ENCODE data around the gene KCNK2. TPM values are rescaled to one million over a fixed set of nuclear protein-coding genes. Genes with fewer than 3 reads are reported as not detected.

KCNK2 gene
- polyA plus RNA-seq, 4 donors = 2.1 to 2.9 (median 2.4) TPM

GRCh38 chr1:215243345-215244054 lies 161.0 kb downstream of the KCNK2 start:
- DNase-seq (ENCODE audit: low read depth in 4 of 4, low spot score in 3 of 4) = no peak

GRCh38 chr1:215250913-215251312 lies 168.4 kb downstream of the KCNK2 start:
- DNase-seq (ENCODE audit: low read depth in 4 of 4, low spot score in 3 of 4) = no peak

- DNase-seq (ENCODE audit: low read depth in 4 of 4, low spot score in 3 of 4) = no peak
Measured at GRCh38 chr1:215251428-215251827, 168.9 kb downstream of the KCNK2 start.

- DNase-seq (ENCODE audit: low read depth in 4 of 4, low spot score in 3 of 4) = no peak
Measured at GRCh38 chr1:215252164-215252563, 169.6 kb downstream of the KCNK2 start.

- DNase-seq (ENCODE audit: low read depth in 4 of 4, low spot score in 3 of 4) = no peak
Measured at GRCh38 chr1:215256936-215257679, 174.6 kb downstream of the KCNK2 start.

GRCh38 chr1:215260711-215261110 lies 178.2 kb downstream of the KCNK2 start:
- DNase-seq (ENCODE audit: low read depth in 4 of 4, low spot score in 3 of 4) = no peak

- no peak for DNase-seq (ENCODE audit: low read depth in 4 of 4, low spot score in 3 of 4)
Measured at GRCh38 chr1:215262106-215262505, 179.6 kb downstream of the KCNK2 start.

GRCh38 chr1:215263636-215264035 lies 181.1 kb downstream of the KCNK2 start:
- DNase-seq (ENCODE audit: low read depth in 4 of 4, low spot score in 3 of 4) = no peak

GRCh38 chr1:215264649-215265048 lies 182.1 kb downstream of the KCNK2 start:
- DNase-seq (ENCODE audit: low read depth in 4 of 4, low spot score in 3 of 4) = no peak

GRCh38 chr1:215267495-215267894 lies 185.0 kb downstream of the KCNK2 start:
- no peak for DNase-seq (ENCODE audit: low read depth in 4 of 4, low spot score in 3 of 4)

- no peak for DNase-seq (ENCODE audit: low read depth in 4 of 4, low spot score in 3 of 4)
Measured at GRCh38 chr1:215269955-215270354, 187.4 kb downstream of the KCNK2 start.

GRCh38 chr1:215273838-215274516 lies 191.4 kb downstream of the KCNK2 start:
- no peak for DNase-seq (ENCODE audit: low read depth in 4 of 4, low spot score in 3 of 4)

GRCh38 chr1:215276582-215276981 lies 194.0 kb downstream of the KCNK2 start:
- DNase-seq (ENCODE audit: low read depth in 4 of 4, low spot score in 3 of 4) = no peak

- DNase-seq (ENCODE audit: low read depth in 4 of 4, low spot score in 3 of 4) = no peak
Measured at GRCh38 chr1:215277532-215277931, 195.0 kb downstream of the KCNK2 start.

GRCh38 chr1:215279682-215280081 lies 197.1 kb downstream of the KCNK2 start:
- DNase-seq (ENCODE audit: low read depth in 4 of 4, low spot score in 3 of 4) = no peak

GRCh38 chr1:215282557-215282956 lies 200.0 kb downstream of the KCNK2 start:
- no peak for DNase-seq (ENCODE audit: low read depth in 4 of 4, low spot score in 3 of 4)

- no peak for DNase-seq (ENCODE audit: low read depth in 4 of 4, low spot score in 3 of 4)
Measured at GRCh38 chr1:215285013-215285800, 202.7 kb downstream of the KCNK2 start.
